GM12865 (cell line): Measurements from ENCODE around the gene SKP2.

Experiments
- DNase-seq: peaks from one replicate; pipeline ENCODE4 v3.0.0; 2010; ENCODE audit warnings: low read depth
- H3K4me3 ChIP-seq: 2 replicates; pipeline ENCODE4 v1.5.1; 2011; ENCODE audit warnings: mild to moderate bottlenecking, low read depth, low read length, control low read depth
- TF ChIP-seq, protein P1 (sequence below): IDR thresholded peaks from 2 replicates; pipeline ENCODE4 v1.5.1; 2011; ENCODE audit warnings: low read length, control low read depth, low read depth, inconsistent platforms; ENCODE audit not compliant: insufficient read depth; ENCODE audit errors: missing control alignments

Gene SKP2

DNA sequence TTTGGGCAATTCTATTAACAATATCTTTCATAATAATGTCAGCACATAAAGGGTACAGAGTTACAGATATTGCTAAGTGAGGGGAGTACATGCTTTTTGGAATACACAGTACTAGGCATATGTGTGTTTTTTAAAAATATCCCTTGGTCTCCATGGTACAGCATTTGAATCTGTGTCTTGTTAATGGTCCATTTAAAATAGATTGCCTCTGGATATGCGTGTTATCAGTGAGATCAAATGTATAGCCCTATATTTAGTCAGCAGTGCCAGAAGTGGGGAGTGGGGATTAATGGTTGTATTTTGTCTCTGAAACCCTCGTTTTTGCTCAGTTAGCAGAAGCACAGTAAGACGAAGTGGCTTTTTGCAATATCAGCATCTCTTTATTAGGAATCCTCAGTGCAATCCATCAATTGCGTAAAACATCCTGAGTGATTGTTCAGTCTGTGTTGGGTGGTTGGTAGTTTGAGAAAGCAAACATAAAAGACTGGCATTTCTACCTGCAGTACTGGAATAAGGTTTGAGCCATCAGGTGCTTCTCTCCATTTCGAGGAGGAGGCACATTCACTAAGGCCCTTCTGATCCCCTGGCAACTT, 19.0 kb downstream of the SKP2 start:
- no peak overlapping the region for H3K4me3 ChIP-seq
- DNase-seq, result no peak
- TF ChIP-seq, protein P1, sequence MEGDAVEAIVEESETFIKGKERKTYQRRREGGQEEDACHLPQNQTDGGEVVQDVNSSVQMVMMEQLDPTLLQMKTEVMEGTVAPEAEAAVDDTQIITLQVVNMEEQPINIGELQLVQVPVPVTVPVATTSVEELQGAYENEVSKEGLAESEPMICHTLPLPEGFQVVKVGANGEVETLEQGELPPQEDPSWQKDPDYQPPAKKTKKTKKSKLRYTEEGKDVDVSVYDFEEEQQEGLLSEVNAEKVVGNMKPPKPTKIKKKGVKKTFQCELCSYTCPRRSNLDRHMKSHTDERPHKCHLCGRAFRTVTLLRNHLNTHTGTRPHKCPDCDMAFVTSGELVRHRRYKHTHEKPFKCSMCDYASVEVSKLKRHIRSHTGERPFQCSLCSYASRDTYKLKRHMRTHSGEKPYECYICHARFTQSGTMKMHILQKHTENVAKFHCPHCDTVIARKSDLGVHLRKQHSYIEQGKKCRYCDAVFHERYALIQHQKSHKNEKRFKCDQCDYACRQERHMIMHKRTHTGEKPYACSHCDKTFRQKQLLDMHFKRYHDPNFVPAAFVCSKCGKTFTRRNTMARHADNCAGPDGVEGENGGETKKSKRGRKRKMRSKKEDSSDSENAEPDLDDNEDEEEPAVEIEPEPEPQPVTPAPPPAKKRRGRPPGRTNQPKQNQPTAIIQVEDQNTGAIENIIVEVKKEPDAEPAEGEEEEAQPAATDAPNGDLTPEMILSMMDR, result no peak

GRCh38 chr5:36172599-36172998, 20.7 kb downstream of the SKP2 start:
- no peak overlapping the region for H3K4me3 ChIP-seq
- DNase-seq, result no peak
- TF ChIP-seq, protein P1, result no peak

GRCh38 chr5:36173426-36173825, 21.5 kb downstream of the SKP2 start:
- H3K4me3 ChIP-seq, result no peak overlapping the region
- TF ChIP-seq, protein P1, result no peak
- no peak for DNase-seq

DNA sequence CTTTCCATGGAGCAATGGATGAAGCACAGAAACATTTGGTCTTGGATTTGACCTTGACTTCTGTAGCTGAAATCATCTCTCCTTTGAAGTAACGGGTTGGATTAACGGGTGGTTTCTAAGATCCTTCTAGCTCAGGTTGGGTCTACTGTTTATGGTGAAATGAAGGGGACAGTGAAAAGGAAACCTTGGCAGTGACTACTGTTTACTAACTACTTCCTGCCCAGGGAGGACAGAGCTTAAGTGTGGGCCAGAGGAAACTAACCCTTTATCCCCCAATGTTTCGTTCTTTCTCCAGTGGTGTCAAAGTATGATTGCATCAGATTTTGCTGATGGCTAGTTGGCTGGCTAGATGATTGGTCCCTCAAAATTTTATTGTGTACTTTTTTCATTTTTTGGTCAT, 22.2 kb downstream of the SKP2 start:
- DNase-seq, result peak; percentile 32
- H3K4me3 ChIP-seq, result no peak overlapping the region
- TF ChIP-seq, protein P1, result no peak

GRCh38 chr5:36175043-36175442, 23.1 kb downstream of the SKP2 start:
- DNase-seq, result no peak
- TF ChIP-seq, protein P1, result no peak
- H3K4me3 ChIP-seq, result no peak overlapping the region

- TF ChIP-seq, protein P1, result no peak
- peak; percentile 68 for DNase-seq
- no peak overlapping the region for H3K4me3 ChIP-seq
Measured at GRCh38 chr5:36177154-36177553, 25.2 kb downstream of the SKP2 start.
